PC-3 (cell line): ENCODE measurements around the gene TMEM213. TPM values are rescaled to one million over a fixed set of nuclear protein-coding genes. Genes with fewer than 3 reads are reported as not detected.

ENCODE experiments used
- ATAC-seq: fragments of 200-7000 bp; cut with Tn5 transposase; 2 replicates; pipeline ENCODE4 v1.9.1; 2020; ENCODE audit warnings: mild to moderate bottlenecking, moderate library complexity
- BruUV-seq: library from RNA; stranded (reverse); fragments of 400-500 nt; replicated peaks from 2 replicates; lab custom pipeline; 2021; lab: Mats Ljungman, UMichigan
- CTCF ChIA-PET: fragments of 300-600 bp; sonication (Branson Sonifier 250); formaldehyde crosslinking; loops from one replicate; lab custom pipeline; 2022; ENCODE audit warnings: antibody characterized with exemption; lab: Charles Lee
- POLR2A ChIA-PET: fragments of 300-600 bp; sonication (Branson Sonifier 250); formaldehyde crosslinking; loops from one replicate; lab custom pipeline; 2022; ENCODE audit warnings: antibody characterized with exemption; ENCODE audit not compliant: unreplicated experiment; lab: Charles Lee
- DNase-seq: peaks from one replicate; pipeline ENCODE4 v3.0.0-alpha.2; 2015
- H2AFZ ChIP-seq: fragments of 300-600 bp; sonication (generic); 2 replicates; pipeline ENCODE4 v1.6.0; 2016; ENCODE audit warnings: antibody characterized with exemption, low read length
- H3F3A ChIP-seq: fragments of 300-600 bp; sonication (generic); one replicate; pipeline ENCODE4 v1.6.0; 2017; ENCODE audit warnings: antibody characterized with exemption, low read length, control low read depth, mild to moderate bottlenecking; ENCODE audit not compliant: unreplicated experiment
- H3K27ac ChIP-seq: fragments of 300-600 bp; sonication (generic); 2 replicates; pipeline ENCODE4 v1.5.1; 2016; ENCODE audit warnings: mild to moderate bottlenecking, low read length
- H3K27me3 ChIP-seq: fragments of 300-600 bp; sonication (generic); 2 replicates; pipeline ENCODE4 v1.6.1; 2016; ENCODE audit warnings: low read length, mixed read lengths
- H3K36me3 ChIP-seq: fragments of 300-600 bp; sonication (generic); 2 replicates; pipeline ENCODE4 v1.6.1; 2016; ENCODE audit warnings: low read depth, mixed run types, low read length, mixed read lengths
- H3K4me1 ChIP-seq: fragments of 300-600 bp; sonication (generic); 2 replicates; pipeline ENCODE4 v1.5.1; 2016; ENCODE audit warnings: low read length; ENCODE audit not compliant: insufficient read depth
- H3K4me2 ChIP-seq: fragments of 300-600 bp; sonication (generic); 2 replicates; pipeline ENCODE4 v1.6.0; 2016; ENCODE audit warnings: low read length
- H3K4me3 ChIP-seq: fragments of 300-600 bp; sonication (generic); 2 replicates; pipeline ENCODE4 v1.5.1; 2016; ENCODE audit warnings: mild to moderate bottlenecking, low read length, mixed read lengths
- H3K79me2 ChIP-seq: fragments of 300-600 bp; sonication (generic); 2 replicates; pipeline ENCODE4 v1.6.1; 2017; ENCODE audit warnings: low read length, mixed read lengths
- H3K9ac ChIP-seq: fragments of 300-600 bp; sonication (generic); 2 replicates; pipeline ENCODE4 v1.6.0; 2016; ENCODE audit warnings: mild to moderate bottlenecking, low read length
- H3K9me2 ChIP-seq: fragments of 300-600 bp; sonication (generic); replicated peaks from 2 replicates; pipeline ENCODE4 v1.6.1; 2016; ENCODE audit warnings: mixed run types, low read length, mixed read lengths
- H3K9me3 ChIP-seq: fragments of 300-600 bp; sonication (generic); 2 replicates; pipeline ENCODE4 v1.6.1; 2016; ENCODE audit warnings: low read length, mixed read lengths
- H4K20me1 ChIP-seq: fragments of 300-600 bp; sonication (generic); 2 replicates; pipeline ENCODE4 v1.6.1; 2016; ENCODE audit warnings: low read length, mixed read lengths
- EZH2 ChIP-seq: fragments of 300-600 bp; sonication (generic); IDR thresholded peaks from one replicate; pipeline ENCODE4 v1.6.1; 2017; ENCODE audit warnings: antibody characterized with exemption, mild to moderate bottlenecking, low read length; ENCODE audit not compliant: unreplicated experiment
- EZH2phosphoT487 ChIP-seq: fragments of 300-600 bp; sonication (generic); IDR thresholded peaks from 2 replicates; pipeline ENCODE4 v1.6.1; 2018; ENCODE audit warnings: mild to moderate bottlenecking, antibody characterized with exemption, low read length, borderline replicate concordance
- intact Hi-C: fragments of 100-400 bp; cut with micrococcal nuclease; formaldehyde crosslinking; loops from 2 replicates; pipeline ENCODE4 v1.9.0; 2023
- total RNA-seq: library from RNA; depleted of rRNA; stranded (reverse); fragments of >200 nt; gene quantifications from 2 replicates; pipeline ENCODE4 v1.2.3, GENCODE V29; 2014
- TF ChIP-seq, protein P1 (sequence below): fragments of 300-600 bp; sonication (generic); conservative IDR thresholded peaks from 2 replicates; pipeline ENCODE4 v1.5.1; 2017; ENCODE audit warnings: antibody characterized with exemption, low read depth, mild to moderate bottlenecking, low read length

The TMEM213 gene
- total RNA-seq, 1 experiment from 2014 or later, result not detected

GRCh38 chr7:138848056-138848980, 50.5 kb downstream of the TMEM213 start:
- Histone ChIP-seq H3K9me2 (no peaks in the 10 kb centered on the region), H3K4me3 (no peak overlapping the region), H3K27ac (no peak overlapping the region), H3K36me3 (peaks cover 26% of the 10 kb centered on the region), H3K9me3 (no peaks in the 10 kb centered on the region), H3F3A (no peaks in the 10 kb centered on the region), H3K4me1 (no peaks in the 10 kb centered on the region), H3K27me3 (no peaks in the 10 kb centered on the region), H2AFZ (no peak overlapping the region), H3K4me2 (no peak overlapping the region), H3K79me2 (no peaks in the 10 kb centered on the region), H4K20me1 (no peaks in the 10 kb centered on the region), H3K9ac (no peak overlapping the region)
- no peak for DNase-seq
- ATAC-seq, result no peak
- ChIA-PET POLR2A (no interaction called here), CTCF (no interaction called here)
- TF ChIP-seq EZH2phosphoT487 (no peak), EZH2 (no peak)
- TF ChIP-seq, protein P1, sequence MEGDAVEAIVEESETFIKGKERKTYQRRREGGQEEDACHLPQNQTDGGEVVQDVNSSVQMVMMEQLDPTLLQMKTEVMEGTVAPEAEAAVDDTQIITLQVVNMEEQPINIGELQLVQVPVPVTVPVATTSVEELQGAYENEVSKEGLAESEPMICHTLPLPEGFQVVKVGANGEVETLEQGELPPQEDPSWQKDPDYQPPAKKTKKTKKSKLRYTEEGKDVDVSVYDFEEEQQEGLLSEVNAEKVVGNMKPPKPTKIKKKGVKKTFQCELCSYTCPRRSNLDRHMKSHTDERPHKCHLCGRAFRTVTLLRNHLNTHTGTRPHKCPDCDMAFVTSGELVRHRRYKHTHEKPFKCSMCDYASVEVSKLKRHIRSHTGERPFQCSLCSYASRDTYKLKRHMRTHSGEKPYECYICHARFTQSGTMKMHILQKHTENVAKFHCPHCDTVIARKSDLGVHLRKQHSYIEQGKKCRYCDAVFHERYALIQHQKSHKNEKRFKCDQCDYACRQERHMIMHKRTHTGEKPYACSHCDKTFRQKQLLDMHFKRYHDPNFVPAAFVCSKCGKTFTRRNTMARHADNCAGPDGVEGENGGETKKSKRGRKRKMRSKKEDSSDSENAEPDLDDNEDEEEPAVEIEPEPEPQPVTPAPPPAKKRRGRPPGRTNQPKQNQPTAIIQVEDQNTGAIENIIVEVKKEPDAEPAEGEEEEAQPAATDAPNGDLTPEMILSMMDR, result no peak
- BruUV-seq, result no TSS peak
- intact Hi-C loops, result no loop called here

DNA sequence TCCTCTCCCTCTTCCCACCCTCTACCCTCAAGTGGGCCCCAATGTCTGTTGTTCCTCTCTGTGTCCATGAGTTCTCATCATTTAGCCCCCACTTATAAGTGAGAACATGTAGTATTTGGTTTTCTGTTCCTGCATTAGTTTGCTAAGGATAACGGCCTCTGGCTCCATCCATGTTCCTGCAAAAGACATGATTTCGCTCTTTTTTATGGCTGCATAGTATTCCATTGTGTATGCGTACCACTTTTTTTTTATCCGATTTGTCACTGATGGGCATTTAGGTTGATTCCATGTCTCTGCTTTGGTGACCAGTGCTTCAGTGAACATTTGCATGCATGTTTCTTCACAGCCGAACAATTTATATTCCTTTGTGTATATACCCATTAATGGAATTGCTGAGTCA, 51.9 kb downstream of the TMEM213 start:
- Histone ChIP-seq H3K9me3 (no peaks in the 10 kb centered on the region), H2AFZ (no peak overlapping the region), H3K9ac (no peak overlapping the region), H3F3A (no peaks in the 10 kb centered on the region), H4K20me1 (no peaks in the 10 kb centered on the region), H3K27me3 (no peaks in the 10 kb centered on the region), H3K4me1 (peaks cover 11% of the 10 kb centered on the region), H3K9me2 (no peaks in the 10 kb centered on the region), H3K36me3 (peaks cover 28% of the 10 kb centered on the region), H3K79me2 (no peaks in the 10 kb centered on the region), H3K27ac (no peak overlapping the region), H3K4me3 (no peak overlapping the region), H3K4me2 (no peak overlapping the region)
- intact Hi-C loops, result no loop called here
- no TSS peak for BruUV-seq
- DNase-seq (no peak), ATAC-seq (no peak)
- ChIA-PET CTCF (no interaction called here), POLR2A (no interaction called here)
- TF ChIP-seq, protein P1, result no peak
- no peak for TF ChIP-seq EZH2
- TF ChIP-seq EZH2phosphoT487, result no peak

- TF ChIP-seq EZH2phosphoT487, result no peak
- TF ChIP-seq, protein P1, result no peak
- no peak for TF ChIP-seq EZH2
- intact Hi-C loops, result no loop called here
- CTCF ChIA-PET, result no interaction called here
Observed at GRCh38 chr7:138852469-138852868, 54.7 kb downstream of the TMEM213 start.

More at GRCh38 chr7:138852469-138852868, 54.7 kb downstream of the TMEM213 start:
- Histone ChIP-seq H3K79me2 (no peaks in the 10 kb centered on the region), H2AFZ (no peak overlapping the region), H3K27ac (no peak overlapping the region), H3K4me2 (no peak overlapping the region), H4K20me1 (no peaks in the 10 kb centered on the region), H3K4me1 (peaks cover 18% of the 10 kb centered on the region), H3K4me3 (no peak overlapping the region), H3K9me2 (no peaks in the 10 kb centered on the region), H3K27me3 (no peaks in the 10 kb centered on the region), H3K9me3 (no peaks in the 10 kb centered on the region), H3K36me3 (peaks cover 30% of the 10 kb centered on the region), H3K9ac (no peak overlapping the region), H3F3A (no peaks in the 10 kb centered on the region)
- no TSS peak for BruUV-seq
- ATAC-seq (no peak), DNase-seq (no peak)
- POLR2A ChIA-PET, result no interaction called here
